ENCODE measurements around the gene ZBTB7A.

DNA sequence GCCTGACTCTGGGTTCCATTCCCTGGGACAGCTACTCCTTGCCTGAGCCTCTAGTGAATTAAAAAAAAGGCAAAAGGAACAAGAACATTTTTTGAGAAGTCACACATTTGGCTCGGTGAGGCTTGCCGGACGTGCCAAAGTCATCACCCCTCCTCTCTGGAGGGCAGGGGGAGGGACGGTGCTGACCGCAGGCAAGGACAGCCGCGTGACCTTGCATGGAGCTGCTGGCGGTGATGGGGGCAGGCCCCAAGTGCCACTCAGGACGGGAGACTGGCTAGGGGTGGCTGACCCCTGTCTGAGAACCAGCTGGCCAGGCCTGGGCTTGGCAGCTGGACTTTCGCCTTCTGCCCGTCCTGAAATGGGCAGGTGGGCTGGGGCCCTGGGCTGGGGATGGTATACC, 30.8 kb upstream of the ZBTB7A start:
- no peak for TF ChIP-seq EZH2phosphoT487 (IDR thresholded peaks at IDR 0.05; ENCODE audit: insufficient read depth, low read depth)
- TF ChIP-seq EZH2 (IDR thresholded peaks at IDR 0.05; ENCODE audit: insufficient read depth, poor library complexity, severe bottlenecking), result no peak
